Motor neuron (in vitro differentiated cells): ENCODE measurements around the gene CPT2. TPM values are rescaled to one million over a fixed set of nuclear protein-coding genes. Genes with fewer than 3 reads are reported as not detected.
A peak's percentile ranks its signal among the peaks of the same experiment; 100 is the strongest.

Experiments used
- ATAC-seq, 8 experiments: fragments of 200-7000 bp; cut with Tn5 transposase; replicated peaks in 6 of 8; 2 replicates each; pipeline ENCODE4 v1.8.0; 2021; ENCODE audit warnings: mild to moderate bottlenecking in 8 of 8, moderate library complexity in 8 of 8
- H3K27ac ChIP-seq, 2 donors: fragments of 250-450 bp; sonication (Bioruptor Pico); 2 replicates each; pipeline ENCODE4 v1.9.0; 2021; ENCODE audit warnings: antibody characterized with exemption in 2 of 2, mild to moderate bottlenecking in 2 of 2, moderate library complexity in 1 of 2
- H3K4me1 ChIP-seq, 2 donors: fragments of 250-450 bp; sonication (Bioruptor Pico); replicated peaks in 1 of 2; 2 replicates each; pipeline ENCODE4 v1.6.1; 2021; ENCODE audit warnings: antibody characterized with exemption in 2 of 2, mild to moderate bottlenecking in 2 of 2, moderate library complexity in 1 of 2
- H3K4me3 ChIP-seq, 5 donors: fragments of 250-450 bp; sonication (Bioruptor Pico); 2 replicates each; pipeline ENCODE4 v1.9.0; 2021; ENCODE audit warnings: antibody characterized with exemption in 5 of 5, mild to moderate bottlenecking in 5 of 5, moderate library complexity in 4 of 5
- WGBS, 10 experiments: fragments of 450-650 bp; shearing (Covaris generic); methylation state at CpG; one replicate each; pipeline ENCODE4 v1.0.0; 2022; 5-methylcytosine and 5-hydroxymethylcytosine counted together
- in situ Hi-C, 9 experiments: fragments of 400-800 bp; cut with MboI; loops; one replicate each; pipeline ENCODE4 v1.15.0; 2021; ENCODE audit warnings: low sequenced_read_pairs in 9 of 9, low pct_unique_long_range_greater_than_20kb in 2 of 9; ENCODE audit not compliant: unreplicated experiment in 9 of 9
- total RNA-seq, 8 experiments: library from RNA; unstranded; fragments of 300-600 nt; gene quantifications; 2 replicates each; pipeline versions ENCODE4 v1.2.3 to v1.2.4, GENCODE V29; 2022

The CPT2 gene
- total RNA-seq, result 10 to 100 TPM; 20.1 to 28.6 (median 24.0) TPM

DNA sequence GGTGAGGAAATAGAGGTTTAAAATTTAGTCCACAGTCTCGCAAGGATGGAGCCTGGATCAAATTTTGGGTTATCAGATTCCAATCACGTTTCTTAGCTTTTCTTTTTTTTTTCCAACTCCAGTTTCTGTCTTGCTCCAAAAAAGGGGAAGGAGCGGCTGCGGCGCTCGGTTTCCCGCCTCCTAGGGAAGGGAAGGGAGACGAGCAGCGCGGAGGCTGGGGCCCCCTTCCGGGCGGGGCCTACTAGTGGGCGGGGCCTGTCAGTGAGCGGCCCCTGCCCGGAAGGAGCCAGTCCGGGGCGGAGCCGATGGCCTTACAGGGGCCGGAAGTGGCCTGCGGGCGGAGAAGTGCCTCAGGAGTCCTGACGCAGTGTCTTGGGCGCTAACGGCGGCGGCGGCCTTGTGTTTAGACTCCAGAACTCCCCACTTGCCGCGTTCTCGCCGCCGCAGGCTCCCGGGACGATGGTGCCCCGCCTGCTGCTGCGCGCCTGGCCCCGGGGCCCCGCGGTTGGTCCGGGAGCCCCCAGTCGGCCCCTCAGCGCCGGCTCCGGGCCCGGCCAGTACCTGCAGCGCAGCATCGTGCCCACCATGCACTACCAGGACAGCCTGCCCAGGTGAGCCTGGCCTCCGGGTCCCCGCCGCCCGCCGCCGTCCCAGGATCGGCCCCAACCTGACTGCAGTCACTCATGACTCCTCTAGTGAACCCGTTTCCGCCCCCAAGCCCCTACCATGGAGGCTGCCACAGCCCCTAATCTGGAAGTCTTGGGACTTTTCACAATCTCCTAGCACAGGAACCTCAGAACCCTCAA lies at the start of gene CPT2:
Gene CPT2 (plus strand): TSS at position 340 of the 806 bp plus-strand sequence. CDS start 120 bp downstream, at position 460.
- H3K4me1 ChIP-seq, result peaks cover 10 to 13% of the 10 kb centered on the region in 2 donors
- peak within 1 kb of the TSS; percentile 61 to 73 for H3K27ac ChIP-seq
- in situ Hi-C loops, result loop anchor here in 3 of 9 experiments (25.0 kb wide), 5 partner anchors 134 to 484 kb away; partner anchors contain the start of genes PODN (in 1 of the 3) and ZYG11B (in 1 of the 3)
- H3K4me3 ChIP-seq, result peak within 1 kb of the TSS; percentile 59 to 98 (median 79)
- WGBS, 10 experiments, result 0 to 7% (median 1%) methylated on average over 1 to 23 of the region's 57 CpGs; no CpG with 5 or more reads in 2 of the 10 experiments
- ATAC-seq, result peak; percentile 88 to 99 (median 98)

DNA sequence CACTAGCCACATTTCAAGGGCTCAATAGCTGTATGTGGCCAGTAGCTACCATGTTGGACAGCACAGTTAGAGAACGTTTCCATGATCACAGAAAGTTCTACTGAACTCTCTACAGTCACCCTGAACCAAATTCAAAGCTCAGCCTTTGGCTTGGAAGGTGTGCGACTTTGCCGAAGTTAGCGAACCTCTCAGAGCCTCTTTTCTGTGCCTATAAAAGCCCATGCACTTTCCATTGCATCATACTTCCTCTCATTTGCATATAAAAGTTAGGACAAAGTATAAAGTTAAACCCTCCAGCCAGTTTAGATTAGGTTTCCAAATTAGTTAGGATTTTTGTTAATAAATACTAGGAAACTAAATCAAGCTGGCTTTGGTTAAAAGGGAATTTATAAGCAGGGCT lies 49.5 kb upstream of the CPT2 start:
- no peak for ATAC-seq
- WGBS, 10 experiments, result 56 to 100% (median 89%) methylated on average over 2 to 4 of the region's 4 CpGs; no CpG with 5 or more reads in 2 of the 10 experiments
- in situ Hi-C loops, result no loop called here
- Histone ChIP-seq H3K4me3 (no peak overlapping the region), H3K4me1 (peaks cover 22 to 24% of the 10 kb centered on the region in 2 donors), H3K27ac (peak overlapping the region in 1 of 2 donors; percentile 84)

- no peak overlapping the region for H3K4me3 ChIP-seq
- in situ Hi-C loops, result no loop called here
- H3K4me1 ChIP-seq, result peaks cover 22 to 24% of the 10 kb centered on the region in 2 donors
- H3K27ac ChIP-seq, result no peak overlapping the region
- ATAC-seq, result no peak
- WGBS, 10 experiments, result 20 to 95% (median 74%) methylated on average over 2 to 3 of the region's 3 CpGs; no CpG with 5 or more reads in 1 of the 10 experiments
These were observed 48.5 kb upstream of the CPT2 start for GRCh38 chr1:53148123-53148522.

DNA sequence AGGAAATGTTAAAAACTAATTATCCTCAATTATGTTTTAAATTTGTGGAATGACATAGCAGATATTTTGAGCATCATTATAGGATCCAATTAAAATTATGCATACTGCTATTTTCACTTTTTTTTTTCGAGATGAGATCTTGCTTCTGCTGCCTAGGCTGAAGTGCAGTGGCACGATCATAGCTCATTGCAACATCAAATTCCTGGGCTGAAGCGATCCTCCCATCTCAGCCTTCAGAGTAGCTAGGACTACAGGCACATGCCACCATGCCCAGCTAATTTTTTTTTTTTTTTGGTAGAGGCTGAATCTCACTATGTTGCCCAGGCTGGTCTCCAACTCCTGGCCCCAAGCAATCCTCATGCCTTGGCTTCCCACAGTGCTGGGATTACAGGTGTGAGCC lies 42.9 kb upstream of the CPT2 start:
- no peak overlapping the region for H3K4me3 ChIP-seq
- H3K4me1 ChIP-seq, result no peaks in the 10 kb centered on the region
- no peak for ATAC-seq
- in situ Hi-C loops, result no loop called here
- 13 to 96% (median 57%) methylated on average over 1 to 3 of the region's 3 CpGs; no CpG with 5 or more reads in 1 of the 10 experiments for WGBS, 10 experiments
- no peak overlapping the region for H3K27ac ChIP-seq

GRCh38 chr1:53154859-53155438 lies 41.7 kb upstream of the CPT2 start:
- WGBS, 10 experiments, result 67 to 100% (median 85%) methylated on average over 1 to 8 of the region's 8 CpGs; no CpG with 5 or more reads in 1 of the 10 experiments
- Histone ChIP-seq H3K4me1 (no peaks in the 10 kb centered on the region), H3K27ac (no peak overlapping the region), H3K4me3 (no peak overlapping the region)
- ATAC-seq, result no peak
- in situ Hi-C loops, result no loop called here

DNA sequence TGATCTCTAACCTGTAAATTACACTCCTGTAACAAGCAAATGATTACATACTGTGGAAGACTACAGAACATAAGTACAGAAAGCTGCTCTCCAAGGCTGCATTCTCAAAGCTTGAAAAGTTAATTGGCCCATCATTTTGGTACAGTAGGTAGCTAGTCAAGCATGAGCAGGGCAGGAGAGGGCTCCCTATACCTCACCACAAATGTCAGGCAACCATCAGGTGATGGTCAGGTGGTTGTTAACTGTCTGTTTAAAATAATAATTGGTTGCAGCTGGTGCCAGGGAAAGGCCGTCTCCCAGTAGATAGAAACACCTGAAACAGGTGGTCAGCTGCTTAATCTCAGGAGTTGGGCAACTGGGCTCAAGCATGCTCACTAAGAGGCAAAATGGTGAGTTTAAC lies 41.1 kb upstream of the CPT2 start:
- H3K4me1 ChIP-seq, result no peaks in the 10 kb centered on the region
- no peak for ATAC-seq
- WGBS, 10 experiments, result 0 to 87% (median 71%) methylated on average over 1 of the region's 1 CpG; no CpG with 5 or more reads in 5 of the 10 experiments
- H3K27ac ChIP-seq, result no peak overlapping the region
- H3K4me3 ChIP-seq, result no peak overlapping the region
- in situ Hi-C loops, result no loop called here

DNA sequence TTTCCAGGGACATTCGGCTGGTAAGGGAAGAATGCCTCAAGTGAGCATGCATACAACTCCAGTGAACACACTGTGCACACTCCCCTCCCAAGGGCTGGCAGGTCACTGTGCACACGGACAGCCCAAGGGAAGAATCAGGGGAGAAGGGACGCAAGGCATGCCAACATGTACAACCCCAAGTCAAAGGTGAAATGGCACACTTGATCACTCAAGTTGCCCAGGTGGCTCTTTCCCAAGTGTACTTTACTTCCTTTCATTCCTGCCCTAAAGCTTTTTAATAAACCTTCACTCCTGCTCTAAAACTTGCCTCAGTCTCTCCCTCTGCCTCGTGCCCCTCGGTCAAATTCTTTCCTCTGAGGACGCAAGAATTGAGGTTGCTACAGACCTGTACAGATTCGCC lies 40.7 kb upstream of the CPT2 start:
- ATAC-seq, result no peak
- in situ Hi-C loops, result no loop called here
- no peak overlapping the region for H3K4me3 ChIP-seq
- no peak overlapping the region for H3K27ac ChIP-seq
- WGBS, 10 experiments, result 61 to 92% (median 87%) methylated on average over 3 to 7 of the region's 7 CpGs; no CpG with 5 or more reads in 2 of the 10 experiments
- no peaks in the 10 kb centered on the region for H3K4me1 ChIP-seq

- in situ Hi-C loops, result no loop called here
- Histone ChIP-seq H3K27ac (no peak overlapping the region), H3K4me3 (no peak overlapping the region), H3K4me1 (no peaks in the 10 kb centered on the region)
- ATAC-seq, result peak in 1 of 8 experiments; percentile 49
- WGBS, 10 experiments, result 33 to 100% (median 64%) methylated on average over 1 to 3 of the region's 3 CpGs
These were observed 39.8 kb upstream of the CPT2 start for GRCh38 chr1:53156783-53157182.

- no peaks in the 10 kb centered on the region for H3K4me1 ChIP-seq
- WGBS, 10 experiments, result 56 to 67% (median 67%) methylated on average over 1 of the region's 1 CpG; no CpG with 5 or more reads in 6 of the 10 experiments
- no peak overlapping the region for H3K4me3 ChIP-seq
- no peak for ATAC-seq
- no peak overlapping the region for H3K27ac ChIP-seq
- in situ Hi-C loops, result no loop called here
These were observed 37.7 kb upstream of the CPT2 start for GRCh38 chr1:53158900-53159299.

DNA sequence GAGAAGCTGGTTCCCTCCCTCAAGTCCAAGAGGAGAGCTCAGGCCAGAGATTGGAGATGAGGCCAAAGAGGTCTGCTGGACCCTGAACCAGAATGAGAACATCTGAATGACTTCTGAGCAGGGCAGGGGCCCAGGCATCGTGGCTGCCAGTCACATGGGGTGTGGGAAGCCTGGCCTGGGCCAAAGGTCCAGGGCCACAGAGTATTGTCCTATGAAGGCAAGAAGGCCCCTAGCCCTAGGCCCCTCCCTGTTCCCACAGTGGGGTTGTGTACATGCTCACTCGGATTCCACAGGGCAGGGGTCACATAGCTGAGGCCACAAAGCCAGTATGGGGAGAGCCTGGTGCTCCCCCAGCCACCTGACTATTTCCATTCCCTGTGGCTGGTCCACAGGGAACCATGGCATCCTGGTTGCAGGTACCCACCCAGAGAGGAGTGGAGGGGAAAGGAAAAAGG lies 35.7 kb upstream of the CPT2 start:
- ATAC-seq, result no peak
- H3K4me3 ChIP-seq, result no peak overlapping the region
- no peaks in the 10 kb centered on the region for H3K4me1 ChIP-seq
- in situ Hi-C loops, result no loop called here
- WGBS, 10 experiments, result 40 to 67% (median 40%) methylated on average over 1 of the region's 2 CpGs; no CpG with 5 or more reads in 7 of the 10 experiments
- no peak overlapping the region for H3K27ac ChIP-seq

DNA sequence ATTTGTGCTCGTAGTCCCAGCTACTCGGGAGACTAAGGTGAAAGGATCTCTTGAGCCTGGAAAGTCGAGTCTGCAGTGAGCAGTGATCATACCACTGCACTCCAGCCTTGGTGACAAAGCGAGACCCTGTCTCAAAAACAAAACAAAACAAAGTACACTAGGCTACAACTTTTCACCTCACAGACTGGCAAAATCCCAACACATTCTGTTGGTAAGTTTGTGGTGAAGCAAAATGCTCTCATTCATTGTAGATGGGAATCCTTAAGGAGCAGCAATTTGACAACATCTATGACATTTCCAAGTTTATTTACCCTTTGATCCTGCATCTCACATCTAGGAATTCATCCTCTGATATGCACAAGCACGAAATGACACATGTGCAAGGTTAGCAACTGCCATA lies 34.0 kb upstream of the CPT2 start:
- in situ Hi-C loops, result no loop called here
- H3K4me1 ChIP-seq, result no peaks in the 10 kb centered on the region
- no peak overlapping the region for H3K4me3 ChIP-seq
- ATAC-seq, result no peak
- WGBS, 10 experiments, result 30 to 100% (median 71%) methylated on average over 1 to 5 of the region's 5 CpGs; no CpG with 5 or more reads in 1 of the 10 experiments
- H3K27ac ChIP-seq, result no peak overlapping the region

GRCh38 chr1:53163291-53163768 lies 33.3 kb upstream of the CPT2 start:
- peak in 2 of 8 experiments; percentile 87 to 90 for ATAC-seq
- in situ Hi-C loops, result no loop called here
- 28 to 85% (median 53%) methylated on average over 5 to 10 of the region's 10 CpGs for WGBS, 10 experiments
- H3K27ac ChIP-seq, result no peak overlapping the region
- H3K4me3 ChIP-seq, result no peak overlapping the region
- no peaks in the 10 kb centered on the region for H3K4me1 ChIP-seq

DNA sequence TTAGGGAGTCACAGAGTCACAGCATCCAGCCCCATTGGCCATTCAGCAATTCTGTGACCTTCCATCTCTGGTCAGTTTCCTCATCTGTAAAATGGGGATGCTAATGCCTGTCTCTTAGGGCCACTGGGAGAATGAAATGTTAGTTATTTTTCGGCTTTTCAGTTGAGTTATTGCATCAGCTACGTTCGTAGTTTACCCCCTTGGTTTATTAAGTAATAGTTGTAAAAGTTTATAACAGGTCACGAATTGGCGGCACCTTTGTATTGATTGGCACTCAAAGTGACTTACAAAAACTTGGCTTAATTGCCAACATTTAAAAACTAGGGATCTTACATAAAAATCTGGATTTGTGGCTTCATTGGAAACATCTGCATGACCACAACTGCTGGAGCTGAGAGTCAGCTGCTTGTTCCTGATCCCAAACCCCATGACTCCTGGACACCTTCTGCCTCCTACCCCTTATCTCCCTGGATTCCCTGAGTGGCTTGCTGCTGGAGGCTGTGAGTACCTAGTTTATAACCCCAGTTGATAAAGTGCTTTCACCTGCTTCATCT lies 31.1 kb upstream of the CPT2 start:
- Histone ChIP-seq H3K27ac (no peak overlapping the region), H3K4me1 (peaks cover 0 to 3% of the 10 kb centered on the region in 2 donors), H3K4me3 (no peak overlapping the region)
- in situ Hi-C loops, result no loop called here
- ATAC-seq, result no peak
- WGBS, 10 experiments, result 21 to 91% (median 87%) methylated on average over 2 to 5 of the region's 5 CpGs; no CpG with 5 or more reads in 1 of the 10 experiments
